ENCODE measurements around the gene ZNF350. TPM values are rescaled to one million over a fixed set of nuclear protein-coding genes. Genes with fewer than 3 reads are reported as not detected.

Gene ZNF350
- total and polyA plus RNA-seq, 2 of the 13 experiments (the other 11 are each of a cell fraction or from before 2014, with no cell fraction given) = 3.7 to 6.9 TPM

GRCh38 chr19:51986309-51987291 is at the start of gene ZNF350 (continued):
- no peak for TF ChIP-seq ZNF740 (CRISPR knock-in tag; IDR thresholded peaks at IDR 0.05)
- no peak for TF ChIP-seq SNAPC2 (CRISPR knock-in tag; IDR thresholded peaks at IDR 0.05)
- no peak for TF ChIP-seq MBNL3 (CRISPR knock-in tag; conservative IDR thresholded peaks at IDR 0.05)
- TF ChIP-seq ZNF784 (CRISPR knock-in tag; IDR thresholded peaks at IDR 0.05; ENCODE audit: borderline replicate concordance) = no peak; the same call in 1 of the 2 replicates
- TF ChIP-seq TAF1 (CRISPR knock-in tag; IDR thresholded peaks at IDR 0.05) = peak; percentile 54; the same call in 1 of the 2 replicates
- TF ChIP-seq LCORL (IDR thresholded peaks at IDR 0.05) = no peak
- TF ChIP-seq LCORL (CRISPR knock-in tag; IDR thresholded peaks at IDR 0.05) = 0 out of 2 replicates have a peak, but pooled peaks have one; percentile 54
- TF ChIP-seq HMGXB3 (CRISPR knock-in tag; IDR thresholded peaks at IDR 0.05; ENCODE audit: borderline replicate concordance) = peak; percentile 92; the same call in 1 of the 2 replicates
- no peak for TF ChIP-seq CEBPZ (IDR thresholded peaks at IDR 0.05; ENCODE audit: low read length)
- no peak for TF ChIP-seq ZNF44 (CRISPR knock-in tag; IDR thresholded peaks at IDR 0.05)
- peak; percentile 86; the same call in 1 of the 2 replicates for TF ChIP-seq IKZF5 (CRISPR knock-in tag; IDR thresholded peaks at IDR 0.05)
- peak; percentile 32 to 81; a peak in 3 of 4 replicates for TF ChIP-seq HMGXB4 (CRISPR knock-in tag; IDR thresholded peaks at IDR 0.05; ENCODE audit: borderline replicate concordance in 1 of 2, low read depth in 1 of 2)
- peak; percentile 94 for TF ChIP-seq ZMYM4 (CRISPR knock-in tag; IDR thresholded peaks at IDR 0.05)
- TF ChIP-seq ZKSCAN8 (CRISPR knock-in tag; IDR thresholded peaks at IDR 0.05; ENCODE audit: borderline replicate concordance) = peak; percentile 81; the same call in 1 of the 2 replicates
- TF ChIP-seq DNMT1 (CRISPR knock-in tag; IDR thresholded peaks at IDR 0.05) = no peak

Measured in HepG2 (cell line).